Thymus (tissue), 11 donors: ENCODE measurements around the gene SORL1-AS1.
A peak's percentile ranks its signal among the peaks of the same experiment; 100 is the strongest.

ENCODE experiments used
- DNase-seq, 9 donors: peaks; one replicate each; pipeline ENCODE4 v3.0.0-alpha.2; 2013; ENCODE audit warnings: low spot score in 9 of 9, low read depth in 6 of 9, missing footprints in 1 of 9
- H3K27ac ChIP-seq, 2 donors: one replicate each; pipeline ENCODE4 v1.5.1; 2013; ENCODE audit warnings: control low read depth in 1 of 2, low read depth in 1 of 2, low read length in 1 of 2, mild to moderate bottlenecking in 1 of 2, moderate library complexity in 1 of 2
- H3K27me3 ChIP-seq, 2 donors: one replicate each; pipeline ENCODE4 v1.5.1; 2013; ENCODE audit warnings: low read length in 1 of 2; ENCODE audit not compliant: control insufficient read depth in 2 of 2, insufficient read depth in 1 of 2
- H3K36me3 ChIP-seq, 2 donors: one replicate each; pipeline ENCODE4 v1.5.1; 2013; ENCODE audit warnings: low read length in 1 of 2, mild to moderate bottlenecking in 1 of 2, moderate library complexity in 1 of 2; ENCODE audit not compliant: control insufficient read depth in 2 of 2, insufficient read depth in 2 of 2
- H3K4me1 ChIP-seq, 2 donors: one replicate each; pipeline ENCODE4 v1.5.1; 2013; ENCODE audit warnings: low read length in 2 of 2; ENCODE audit not compliant: control insufficient read depth in 2 of 2, insufficient read depth in 2 of 2
- H3K4me3 ChIP-seq, 2 donors: one replicate each; pipeline ENCODE4 v1.5.1; 2013; ENCODE audit warnings: low read length in 2 of 2, control low read depth in 1 of 2, mild to moderate bottlenecking in 1 of 2
- H3K9me3 ChIP-seq, 2 donors: one replicate each; pipeline ENCODE4 v1.5.1; 2013; ENCODE audit warnings: low read length in 1 of 2, mild to moderate bottlenecking in 1 of 2; ENCODE audit not compliant: control insufficient read depth in 2 of 2, insufficient read depth in 1 of 2
- WGBS: extraction: QIAGEN DNeasy Blood & Tissue Kit; methylation state at CpG from one replicate; pipeline ENCODE4 v1.1.7; 2013; 5-methylcytosine and 5-hydroxymethylcytosine counted together
- donor health status: healthy.

SORL1-AS1 gene

GRCh38 chr11:121456816-121457431 is 4.2 kb upstream of the SORL1-AS1 start:
- Histone ChIP-seq H3K4me1 (peaks cover 2 to 29% of the 10 kb centered on the region in 2 donors), H3K27me3 (no peaks in the 10 kb centered on the region), H3K36me3 (no peaks in the 10 kb centered on the region), H3K9me3 (no peaks in the 10 kb centered on the region), H3K4me3 (no peak overlapping the region), H3K27ac (no peak overlapping the region)
- no peak for DNase-seq
- 84% methylated on average over 11 of the region's 11 CpGs for WGBS

GRCh38 chr11:121456151-121456550 is 3.4 kb upstream of the SORL1-AS1 start:
- H3K4me1 ChIP-seq = peaks cover 5 to 33% of the 10 kb centered on the region in 2 donors
- H3K4me3 ChIP-seq = no peak overlapping the region
- no peak for DNase-seq
- H3K27ac ChIP-seq = no peak overlapping the region
- no peaks in the 10 kb centered on the region for H3K36me3 ChIP-seq
- 97% methylated on average over 2 of the region's 2 CpGs for WGBS
- no peaks in the 10 kb centered on the region for H3K9me3 ChIP-seq
- no peaks in the 10 kb centered on the region for H3K27me3 ChIP-seq

GRCh38 chr11:121455115-121455514 is 2.3 kb upstream of the SORL1-AS1 start:
- Histone ChIP-seq H3K27ac (no peak overlapping the region), H3K36me3 (no peaks in the 10 kb centered on the region), H3K4me3 (no peak overlapping the region), H3K27me3 (no peaks in the 10 kb centered on the region), H3K9me3 (no peaks in the 10 kb centered on the region), H3K4me1 (peaks cover 13 to 38% of the 10 kb centered on the region in 2 donors)
- WGBS = 93% methylated on average over 3 of the region's 3 CpGs
- DNase-seq = no peak

- Histone ChIP-seq H3K4me1 (peaks cover 21 to 41% of the 10 kb centered on the region in 2 donors), H3K27me3 (no peaks in the 10 kb centered on the region), H3K4me3 (peak overlapping the region in 1 of 2 donors; percentile 59), H3K27ac (no peak overlapping the region), H3K36me3 (no peaks in the 10 kb centered on the region), H3K9me3 (peaks cover 0 to 4% of the 10 kb centered on the region in 2 donors)
- DNase-seq = no peak
- 83% methylated on average over 6 of the region's 6 CpGs for WGBS
Measured at GRCh38 chr11:121453589-121454299, 977 bp upstream of the SORL1-AS1 start.

DNA sequence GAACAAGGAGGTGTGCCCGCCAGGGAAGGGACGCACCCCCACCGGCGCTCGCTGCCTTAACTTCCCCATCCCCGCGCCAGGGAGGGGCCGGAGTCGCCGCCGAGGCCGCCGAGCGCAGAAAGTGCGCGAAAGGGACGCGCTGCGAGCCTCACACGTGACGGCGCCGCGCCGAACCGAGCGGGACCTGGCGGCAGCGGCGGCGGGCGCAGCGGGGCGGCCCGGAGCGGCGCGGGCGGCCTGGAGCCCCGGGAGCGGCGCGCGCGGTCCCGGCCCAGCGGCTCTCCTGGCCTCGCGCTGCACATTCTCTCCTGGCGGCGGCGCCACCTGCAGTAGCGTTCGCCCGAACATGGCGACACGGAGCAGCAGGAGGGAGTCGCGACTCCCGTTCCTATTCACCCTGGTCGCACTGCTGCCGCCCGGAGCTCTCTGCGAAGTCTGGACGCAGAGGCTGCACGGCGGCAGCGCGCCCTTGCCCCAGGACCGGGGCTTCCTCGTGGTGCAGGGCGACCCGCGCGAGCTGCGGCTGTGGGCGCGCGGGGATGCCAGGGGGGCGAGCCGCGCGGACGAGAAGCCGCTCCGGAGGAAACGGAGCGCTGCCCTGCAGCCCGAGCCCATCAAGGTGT is 670 bp downstream of the SORL1-AS1 start, which contains the start of gene SORL1:
Gene SORL1 (plus strand): TSS at position 329 of the 623 bp plus-strand sequence. CDS start 18 bp downstream, at position 347.
- Histone ChIP-seq H3K27ac (peak within 1 kb of the TSS; percentile 64 to 76), H3K36me3 (no peaks in the 10 kb centered on the region), H3K9me3 (peaks cover 0 to 4% of the 10 kb centered on the region in 2 donors), H3K4me3 (peak within 1 kb of the TSS; percentile 59 to 77), H3K4me1 (peaks cover 21 to 49% of the 10 kb centered on the region in 2 donors), H3K27me3 (no peaks in the 10 kb centered on the region)
- peak in 6 of 9 donors; percentile 55 to 87 (median 68) for DNase-seq
- under 1% methylated on average over 89 of the region's 89 CpGs for WGBS

DNA sequence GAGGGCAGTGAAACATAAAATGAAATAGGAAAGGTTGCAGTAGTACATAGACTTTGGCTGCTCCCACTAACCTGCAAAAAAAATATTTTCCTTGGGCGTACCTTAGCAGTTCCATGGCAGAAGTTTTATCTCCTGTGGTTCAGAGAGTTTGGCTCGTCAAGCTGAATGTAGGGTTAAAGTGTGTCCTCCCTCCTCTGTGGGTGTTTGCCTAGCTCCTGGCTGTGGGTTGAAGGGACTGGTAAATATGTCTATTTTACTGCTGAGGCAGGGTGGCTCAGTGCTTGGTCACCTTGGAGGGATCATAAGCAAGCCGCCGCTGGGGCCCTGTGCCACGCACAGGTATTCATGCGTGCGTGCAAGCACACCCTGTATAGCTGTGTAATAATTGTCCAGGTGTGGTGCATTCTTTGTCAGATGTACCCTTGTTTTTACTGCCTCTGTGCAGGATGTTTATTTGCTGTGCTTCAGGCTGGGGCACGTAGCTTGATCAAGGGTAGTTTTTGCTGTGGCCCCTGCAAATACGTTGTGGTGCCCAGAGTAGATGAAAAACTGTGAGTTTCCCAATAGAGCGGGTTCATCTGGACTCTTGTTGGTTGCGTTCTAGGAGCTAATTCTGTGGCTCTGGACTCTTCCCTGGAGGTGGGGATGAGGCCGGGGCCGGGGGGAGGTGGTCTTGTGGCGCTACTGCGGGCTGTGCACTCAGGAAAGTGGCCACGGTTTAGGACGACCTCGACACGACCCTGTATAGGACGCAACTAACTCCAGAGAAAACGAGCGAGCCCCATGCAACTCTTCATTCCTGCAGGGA is 1.4 kb downstream of the SORL1-AS1 start:
- no peaks in the 10 kb centered on the region for H3K27me3 ChIP-seq
- 36% methylated on average over 22 of the region's 22 CpGs for WGBS
- H3K4me1 ChIP-seq = peaks cover 21 to 53% of the 10 kb centered on the region in 2 donors
- H3K9me3 ChIP-seq = peaks cover 0 to 4% of the 10 kb centered on the region in 2 donors
- no peaks in the 10 kb centered on the region for H3K36me3 ChIP-seq
- DNase-seq = peak in 2 of 9 donors; percentile 29 to 54
- H3K4me3 ChIP-seq = peak overlapping the region; percentile 59 to 77
- peak overlapping the region; percentile 58 to 76 for H3K27ac ChIP-seq

DNA sequence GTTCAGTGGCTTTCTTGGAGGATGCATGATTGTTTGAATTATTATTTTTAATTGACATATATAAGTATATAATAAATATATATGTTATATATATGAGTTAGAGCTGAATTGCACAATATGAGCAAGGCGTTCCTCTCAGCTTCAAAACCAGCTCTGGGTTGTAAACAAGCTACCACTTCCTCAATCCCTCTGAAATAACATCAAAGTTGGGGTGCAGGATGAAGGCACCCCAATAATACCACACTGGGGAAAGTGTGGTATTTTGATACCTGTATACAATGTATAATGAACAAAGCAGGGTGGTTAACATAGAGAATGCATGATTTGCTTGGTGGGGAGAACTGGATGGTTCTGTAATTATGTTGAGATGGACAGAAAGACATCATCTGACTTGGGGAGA is 2.4 kb downstream of the SORL1-AS1 start:
- Histone ChIP-seq H3K4me1 (peaks cover 21 to 55% of the 10 kb centered on the region in 2 donors), H3K27ac (peak overlapping the region in 1 of 2 donors; percentile 69), H3K27me3 (no peaks in the 10 kb centered on the region), H3K4me3 (no peak overlapping the region), H3K9me3 (peaks cover 0 to 4% of the 10 kb centered on the region in 2 donors), H3K36me3 (no peaks in the 10 kb centered on the region)
- DNase-seq = no peak
- WGBS = 54% methylated on average over 1 of the region's 1 CpG

DNA sequence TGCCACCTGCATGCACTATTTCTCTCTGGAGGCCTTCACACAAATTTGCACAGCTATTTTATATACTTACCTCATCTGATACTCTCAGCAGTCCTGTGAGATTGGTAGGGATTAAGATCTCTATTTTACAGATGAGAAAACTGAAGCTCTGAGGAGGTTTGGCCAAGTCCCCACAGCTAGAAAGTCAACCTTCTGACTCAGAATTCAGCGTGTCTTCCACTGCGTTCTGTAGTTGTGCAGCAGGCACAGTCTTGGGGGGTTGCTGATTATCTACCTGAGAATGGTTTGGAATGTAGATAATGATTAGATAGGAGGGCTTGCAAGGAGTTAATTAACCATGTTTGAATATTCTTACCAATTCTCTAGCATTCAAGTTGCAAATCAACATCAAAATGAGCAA is 3.1 kb downstream of the SORL1-AS1 start:
- H3K27ac ChIP-seq = peak overlapping the region in 1 of 2 donors; percentile 69
- peaks cover 24 to 58% of the 10 kb centered on the region in 2 donors for H3K4me1 ChIP-seq
- H3K36me3 ChIP-seq = no peaks in the 10 kb centered on the region
- no peak overlapping the region for H3K4me3 ChIP-seq
- peaks cover 0 to 4% of the 10 kb centered on the region in 2 donors for H3K9me3 ChIP-seq
- WGBS = 86% methylated on average over 2 of the region's 2 CpGs
- DNase-seq = no peak
- no peaks in the 10 kb centered on the region for H3K27me3 ChIP-seq
